Neural progenitor cell (in vitro differentiated cells): Measurements from ENCODE around the gene NANOG. TPM values are rescaled to one million over a fixed set of nuclear protein-coding genes. Genes with fewer than 3 reads are reported as not detected.
A peak's percentile ranks its signal among the peaks of the same experiment; 100 is the strongest.
"Not testable (repeated sequence)": the region's sequence is repeated elsewhere in the genome, so short reads cannot be mapped to it uniquely, and the experiment has no call there.

Experiments
- DNase-seq: peaks from one replicate; pipeline ENCODE4 v3.0.0-alpha.2; 2016; ENCODE audit warnings: low spot score
- H2AFZ ChIP-seq: fragments of 200-600 bp; sonication (generic); replicated peaks from 2 replicates; pipeline ENCODE4 v1.6.1; 2016; ENCODE audit warnings: antibody characterized with exemption
- H3F3A ChIP-seq: fragments of 200-600 bp; sonication (generic); 2 replicates; pipeline ENCODE4 v1.6.1; 2016; ENCODE audit warnings: antibody characterized with exemption, low read depth
- H3K27ac ChIP-seq: fragments of 200-600 bp; sonication (generic); 2 replicates; pipeline ENCODE4 v1.5.1; 2016; ENCODE audit warnings: mild to moderate bottlenecking
- H3K27me3 ChIP-seq: fragments of 200-600 bp; sonication (generic); 2 replicates; pipeline ENCODE4 v1.6.1; 2016; ENCODE audit warnings: mild to moderate bottlenecking, moderate library complexity
- H3K36me3 ChIP-seq: fragments of 200-600 bp; sonication (generic); 2 replicates; pipeline ENCODE4 v1.5.1; 2016
- H3K4me1 ChIP-seq: fragments of 200-600 bp; sonication (generic); 2 replicates; pipeline ENCODE4 v1.6.1; 2016; ENCODE audit warnings: mixed run types
- H3K4me2 ChIP-seq: fragments of 200-600 bp; sonication (generic); 2 replicates; pipeline ENCODE4 v1.6.1; 2016
- H3K4me3 ChIP-seq: fragments of 200-600 bp; sonication (generic); 2 replicates; pipeline ENCODE4 v1.5.1; 2016
- H3K79me2 ChIP-seq: fragments of 200-600 bp; sonication (generic); 2 replicates; pipeline ENCODE4 v1.6.1; 2016; ENCODE audit warnings: low read depth
- H3K9ac ChIP-seq: fragments of 200-600 bp; sonication (generic); 2 replicates; pipeline ENCODE4 v1.6.1; 2016
- H3K9me3 ChIP-seq: fragments of 200-600 bp; sonication (generic); 2 replicates; pipeline ENCODE4 v1.5.1; 2016; ENCODE audit warnings: low read depth
- H4K20me1 ChIP-seq: fragments of 200-600 bp; sonication (generic); 2 replicates; pipeline ENCODE4 v1.6.1; 2016; ENCODE audit warnings: low read depth
- H3K27ac Mint-ChIP-seq: 3 replicates; pipeline ENCODE4 v1.8.0; 2021; ENCODE audit warnings: mixed read lengths
- H3K27me3 Mint-ChIP-seq: 2 replicates; pipeline ENCODE4 v1.8.0; 2022; ENCODE audit warnings: low read depth, mild to moderate bottlenecking, inconsistent platforms, moderate library complexity, mixed read lengths; ENCODE audit not compliant: insufficient read depth
- H3K36me3 Mint-ChIP-seq: 3 replicates; pipeline ENCODE4 v1.8.0; 2021; ENCODE audit warnings: mixed read lengths
- H3K4me1 Mint-ChIP-seq: 3 replicates; pipeline ENCODE4 v1.8.0; 2021; ENCODE audit warnings: mixed read lengths
- H3K4me3 Mint-ChIP-seq: 3 replicates; pipeline ENCODE4 v1.8.0; 2021; ENCODE audit warnings: mild to moderate bottlenecking, moderate library complexity, mixed read lengths
- H3K9me3 Mint-ChIP-seq: 3 replicates; pipeline ENCODE4 v1.8.0; 2020; ENCODE audit warnings: mixed read lengths
- EZH2 ChIP-seq: fragments of 200-600 bp; sonication (generic); IDR thresholded peaks from 2 replicates; pipeline ENCODE4 v1.6.1; 2017; ENCODE audit warnings: antibody characterized with exemption, mild to moderate bottlenecking, moderate library complexity
- EZH2phosphoT487 ChIP-seq: fragments of 200-600 bp; sonication (generic); IDR thresholded peaks from 2 replicates; pipeline ENCODE4 v1.6.1; 2017; ENCODE audit warnings: antibody characterized with exemption
- small RNA-seq: library from RNA; depleted of rRNA; stranded (forward); fragments of <200 nt; gene quantifications from one replicate; pipeline ENCODE3, GENCODE V24; 2015
- total RNA-seq: library from RNA; depleted of rRNA; stranded (reverse); fragments of >200 nt; gene quantifications from 2 replicates; pipeline ENCODE4 v1.2.3, GENCODE V29; 2015; ENCODE audit warnings: low replicate concordance
- TF ChIP-seq, protein P1 (sequence below): fragments of 200-600 bp; sonication (generic); IDR thresholded peaks from 2 replicates; pipeline ENCODE4 v1.5.1; 2017; ENCODE audit warnings: antibody characterized with exemption, mild to moderate bottlenecking

The NANOG gene
- total RNA-seq, 1 donor from 2014 or later: not detected

DNA sequence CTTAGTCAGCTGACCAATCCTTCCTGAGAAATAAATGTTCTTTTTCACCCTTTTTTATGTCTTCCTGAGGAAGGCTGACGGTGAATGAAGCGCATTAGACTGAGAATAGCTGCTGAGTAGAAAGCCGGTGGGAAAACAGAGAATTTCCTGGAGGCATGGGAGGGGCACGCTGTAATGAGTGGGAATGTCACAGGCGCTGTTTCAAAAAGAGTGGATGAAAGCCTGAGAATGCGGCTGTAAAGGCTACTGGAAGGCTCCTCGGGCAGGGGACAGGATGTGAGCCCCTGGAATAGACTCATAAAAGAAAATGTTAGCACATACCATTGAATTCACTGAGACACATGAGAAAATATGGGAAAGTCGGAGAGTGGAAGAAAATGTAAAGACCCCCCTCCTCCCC lies 53.9 kb downstream of the NANOG start:
- H3K36me3 Mint-ChIP-seq, H3K4me3 Mint-ChIP-seq, H3K27me3 Mint-ChIP-seq, H3K4me2 ChIP-seq, H2AFZ ChIP-seq, H3K27me3 ChIP-seq, H4K20me1 ChIP-seq, H3K9ac ChIP-seq, H3K9me3 Mint-ChIP-seq, H3K79me2 ChIP-seq, H3K4me1 ChIP-seq, DNase-seq, H3K4me1 Mint-ChIP-seq, H3K27ac ChIP-seq, H3K9me3 ChIP-seq, H3F3A ChIP-seq, H3K36me3 ChIP-seq, H3K4me3 ChIP-seq, H3K27ac Mint-ChIP-seq: not testable (repeated sequence)

DNA sequence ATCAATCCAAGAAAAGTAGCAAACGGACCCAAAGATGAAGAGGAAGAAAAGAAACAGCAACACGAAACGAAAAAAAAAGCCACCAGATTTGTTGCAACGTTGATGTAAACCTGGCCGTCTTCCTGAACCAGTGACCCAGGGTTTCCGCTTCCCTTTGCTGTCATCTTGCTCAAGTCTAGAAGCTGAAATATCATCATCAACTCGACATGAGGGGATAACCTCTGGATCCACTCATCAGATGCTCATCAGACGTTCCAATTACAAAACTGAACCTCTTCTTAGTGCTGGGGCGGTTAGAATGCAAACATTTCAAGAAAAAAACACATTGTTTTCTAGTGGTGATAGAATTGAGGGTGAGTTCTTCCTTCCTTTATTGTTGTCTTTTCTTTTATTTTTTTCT lies 54.4 kb downstream of the NANOG start:
- not testable (repeated sequence) for H3K27ac Mint-ChIP-seq, H3K27ac ChIP-seq, H3K9ac ChIP-seq, H3K4me3 ChIP-seq, H2AFZ ChIP-seq, H3K27me3 ChIP-seq, H4K20me1 ChIP-seq, H3K9me3 ChIP-seq, H3K36me3 Mint-ChIP-seq, DNase-seq, H3K4me2 ChIP-seq, H3K79me2 ChIP-seq, H3K4me3 Mint-ChIP-seq, H3K4me1 ChIP-seq, H3K36me3 ChIP-seq, H3K9me3 Mint-ChIP-seq, H3K27me3 Mint-ChIP-seq, H3F3A ChIP-seq
- peaks cover 12% of the 10 kb centered on the region for H3K4me1 Mint-ChIP-seq

GRCh38 chr12:7844116-7844515 lies 54.9 kb downstream of the NANOG start:
- H3K27me3 Mint-ChIP-seq: peaks cover 3% of the 10 kb centered on the region
- no peaks in the 10 kb centered on the region for H4K20me1 ChIP-seq
- H3K4me3 ChIP-seq: no peak overlapping the region
- H3K27ac ChIP-seq: no peak overlapping the region
- peaks cover 12% of the 10 kb centered on the region for H3K4me1 Mint-ChIP-seq
- no peaks in the 10 kb centered on the region for H3K9me3 ChIP-seq
- H3K27me3 ChIP-seq: no peaks in the 10 kb centered on the region
- no peak overlapping the region for H3K27ac Mint-ChIP-seq
- H3K4me1 ChIP-seq: peaks cover 5% of the 10 kb centered on the region
- no peak for DNase-seq
- H3K79me2 ChIP-seq: no peaks in the 10 kb centered on the region
- TF ChIP-seq, protein P1, sequence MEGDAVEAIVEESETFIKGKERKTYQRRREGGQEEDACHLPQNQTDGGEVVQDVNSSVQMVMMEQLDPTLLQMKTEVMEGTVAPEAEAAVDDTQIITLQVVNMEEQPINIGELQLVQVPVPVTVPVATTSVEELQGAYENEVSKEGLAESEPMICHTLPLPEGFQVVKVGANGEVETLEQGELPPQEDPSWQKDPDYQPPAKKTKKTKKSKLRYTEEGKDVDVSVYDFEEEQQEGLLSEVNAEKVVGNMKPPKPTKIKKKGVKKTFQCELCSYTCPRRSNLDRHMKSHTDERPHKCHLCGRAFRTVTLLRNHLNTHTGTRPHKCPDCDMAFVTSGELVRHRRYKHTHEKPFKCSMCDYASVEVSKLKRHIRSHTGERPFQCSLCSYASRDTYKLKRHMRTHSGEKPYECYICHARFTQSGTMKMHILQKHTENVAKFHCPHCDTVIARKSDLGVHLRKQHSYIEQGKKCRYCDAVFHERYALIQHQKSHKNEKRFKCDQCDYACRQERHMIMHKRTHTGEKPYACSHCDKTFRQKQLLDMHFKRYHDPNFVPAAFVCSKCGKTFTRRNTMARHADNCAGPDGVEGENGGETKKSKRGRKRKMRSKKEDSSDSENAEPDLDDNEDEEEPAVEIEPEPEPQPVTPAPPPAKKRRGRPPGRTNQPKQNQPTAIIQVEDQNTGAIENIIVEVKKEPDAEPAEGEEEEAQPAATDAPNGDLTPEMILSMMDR: no peak
- no peak for TF ChIP-seq EZH2
- no peak for TF ChIP-seq EZH2phosphoT487
- no peak overlapping the region for H3K4me2 ChIP-seq
- H3K36me3 ChIP-seq: no peaks in the 10 kb centered on the region
- H3K9ac ChIP-seq: no peak overlapping the region
- peaks cover 7% of the 10 kb centered on the region for H3F3A ChIP-seq
- H3K4me3 Mint-ChIP-seq: no peak overlapping the region
- no peak overlapping the region for H2AFZ ChIP-seq
- H3K9me3 Mint-ChIP-seq: no peaks in the 10 kb centered on the region
- peaks cover 2% of the 10 kb centered on the region for H3K36me3 Mint-ChIP-seq

DNA sequence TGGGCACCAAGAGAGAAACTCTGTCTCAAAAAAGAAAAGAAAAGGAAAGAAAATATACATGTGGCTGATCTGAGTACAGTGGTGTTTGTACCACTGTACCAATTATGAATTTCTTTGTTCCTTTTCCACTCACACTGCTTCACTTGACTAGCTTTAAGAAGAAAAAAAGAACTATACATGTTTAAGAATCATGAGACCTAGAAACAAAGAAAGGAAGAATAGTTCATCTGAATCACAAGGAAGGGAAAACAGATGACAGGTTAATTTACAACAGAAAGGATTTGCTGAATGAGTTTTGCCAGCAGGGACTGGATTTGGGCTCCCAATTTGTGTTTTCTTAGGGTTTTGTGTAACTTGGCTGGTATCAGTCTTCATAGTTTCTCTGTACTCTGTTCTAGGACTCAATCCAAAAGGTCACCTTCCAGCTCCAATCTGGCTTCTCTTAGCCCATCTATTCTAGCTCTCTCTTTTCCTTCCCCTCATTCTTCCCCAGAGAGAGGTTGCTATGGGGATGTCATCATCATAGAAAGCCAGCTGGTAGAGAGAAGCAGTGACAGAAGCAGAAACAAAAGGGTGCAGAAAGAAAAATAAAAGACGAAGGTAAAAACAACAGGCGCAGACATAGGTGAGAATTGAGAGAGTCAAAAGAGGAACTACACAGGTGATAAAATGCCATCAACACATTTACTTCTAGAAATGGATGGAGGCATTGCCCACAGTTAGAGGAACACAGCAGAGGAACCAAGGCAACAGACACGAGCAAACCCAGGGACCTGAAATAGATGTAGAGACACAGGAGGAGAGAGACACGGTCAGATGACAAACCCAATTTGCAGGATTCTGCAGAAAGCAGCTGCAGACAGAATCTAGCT lies 58.3 kb downstream of the NANOG start:
- H3K4me1 Mint-ChIP-seq: peaks cover 27% of the 10 kb centered on the region
- peak overlapping the region; percentile 43 for H3K4me2 ChIP-seq

GRCh38 chr12:7848098-7848422 lies 58.9 kb downstream of the NANOG start:
- not testable (repeated sequence) for H3K4me2 ChIP-seq

More for the DNA sequence above, 58.3 kb downstream of the NANOG start:
- H3K4me3 Mint-ChIP-seq, H3K36me3 Mint-ChIP-seq, H3K4me3 ChIP-seq, H3K9me3 ChIP-seq, H4K20me1 ChIP-seq, H3K27me3 ChIP-seq, H3K9ac ChIP-seq, H3K9me3 Mint-ChIP-seq, H3K27ac Mint-ChIP-seq, H3K79me2 ChIP-seq, H3K27ac ChIP-seq, DNase-seq, H3K36me3 ChIP-seq, H3K27me3 Mint-ChIP-seq: not testable (repeated sequence)
- peaks cover 14% of the 10 kb centered on the region for H3F3A ChIP-seq
- H3K4me1 ChIP-seq: peaks cover 24% of the 10 kb centered on the region
- peak overlapping the region; percentile 33 for H2AFZ ChIP-seq

More at GRCh38 chr12:7848098-7848422, 58.9 kb downstream of the NANOG start:
- not testable (repeated sequence) for H3K4me3 Mint-ChIP-seq, H3K36me3 ChIP-seq, H3K27me3 ChIP-seq, H3K27me3 Mint-ChIP-seq, H3K27ac ChIP-seq, H3K9me3 ChIP-seq, H3K9ac ChIP-seq, H2AFZ ChIP-seq, H3K36me3 Mint-ChIP-seq, H4K20me1 ChIP-seq, H3K27ac Mint-ChIP-seq, H3K79me2 ChIP-seq, DNase-seq, H3K4me3 ChIP-seq, H3K9me3 Mint-ChIP-seq
- peaks cover 30% of the 10 kb centered on the region for H3K4me1 ChIP-seq
- peaks cover 29% of the 10 kb centered on the region for H3K4me1 Mint-ChIP-seq
- H3F3A ChIP-seq: peaks cover 16% of the 10 kb centered on the region

Small RNAs within 50 kb of the gene (small RNA-seq; reads per million reads assigned to genes)
- gene RF00019: not detected

Other genes starting within 250 kb of the NANOG start
- not detected in 2 replicates for gene APOBEC1, start 123.5 kb upstream of the NANOG start, total RNA-seq
- not detected in 2 replicates for gene GDF3, start 93.6 kb upstream of the NANOG start, total RNA-seq
- gene DPPA3, start 78.0 kb upstream of the NANOG start, total RNA-seq: 0.13 and 0.25 TPM in 2 replicates
- gene CLEC4C, start 42.0 kb upstream of the NANOG start, total RNA-seq: not detected in 2 replicates
- gene NANOGNB, start 24.2 kb upstream of the NANOG start, total RNA-seq: not detected in 2 replicates
- gene SLC2A14, start 83.5 kb downstream of the NANOG start, total RNA-seq: 0.46 and 0.49 TPM in 2 replicates
- gene SLC2A3, start 146.8 kb downstream of the NANOG start, total RNA-seq: 462 and 548 TPM in 2 replicates
- 6.8 and 7.4 TPM in 2 replicates for gene FOXJ2, start 243.3 kb downstream of the NANOG start, total RNA-seq